Upper lobe of right lung (tissue), 1 donor: Measurements from ENCODE around the gene NXN. TPM values are rescaled to one million over a fixed set of nuclear protein-coding genes. Genes with fewer than 3 reads are reported as not detected.
"Not testable (repeated sequence)": the region's sequence is repeated elsewhere in the genome, so short reads cannot be mapped to it uniquely, and the experiment has no call there.

Experiments
- ATAC-seq: fragments of 200-7000 bp; cut with Tn5 transposase; one replicate; pipeline ENCODE4 v1.9.1; 2020; ENCODE audit warnings: mild to moderate bottlenecking, moderate library complexity
- DNase-seq: peaks from one replicate; pipeline ENCODE4 v3.0.0-alpha.2; 2020
- H3K27ac ChIP-seq: fragments of 200-600 bp; one replicate; pipeline ENCODE4 v1.8.0; 2022
- H3K27me3 ChIP-seq: fragments of 200-600 bp; one replicate; pipeline ENCODE4 v1.8.0; 2022; ENCODE audit warnings: mild to moderate bottlenecking
- H3K36me3 ChIP-seq: fragments of 200-600 bp; one replicate; pipeline ENCODE4 v1.8.0; 2022
- H3K4me1 ChIP-seq: fragments of 200-600 bp; one replicate; pipeline ENCODE4 v1.8.0; 2022
- H3K4me3 ChIP-seq: fragments of 200-600 bp; one replicate; pipeline ENCODE4 v1.8.0; 2022; ENCODE audit warnings: mild to moderate bottlenecking
- H3K9me3 ChIP-seq: fragments of 200-600 bp; one replicate; pipeline ENCODE4 v1.8.0; 2022
- intact Hi-C: fragments of 100-400 bp; cut with DNase I; formaldehyde crosslinking; loops from one replicate; pipeline ENCODE4 v1.11.0; 2022
- total RNA-seq: library from RNA; stranded (reverse); fragmentation: NEBNext Ultra II Directional; extraction: Animal tissue kit (Norgen Biotek cat#: 25700); gene quantifications from one replicate; pipeline ENCODE4 v1.2.1, GENCODE V29; 2021
- TF ChIP-seq, protein P1 (sequence below): fragments of 200-600 bp; IDR thresholded peaks from one replicate; pipeline ENCODE4 v1.8.0; 2022; ENCODE audit warnings: antibody characterized with exemption
- donor health status: DM: no; HTN: yes; CAD: no; lungs with severe emphysema.

The NXN gene
- total RNA-seq, 1 donor from 2014 or later, result 57.3 TPM

DNA sequence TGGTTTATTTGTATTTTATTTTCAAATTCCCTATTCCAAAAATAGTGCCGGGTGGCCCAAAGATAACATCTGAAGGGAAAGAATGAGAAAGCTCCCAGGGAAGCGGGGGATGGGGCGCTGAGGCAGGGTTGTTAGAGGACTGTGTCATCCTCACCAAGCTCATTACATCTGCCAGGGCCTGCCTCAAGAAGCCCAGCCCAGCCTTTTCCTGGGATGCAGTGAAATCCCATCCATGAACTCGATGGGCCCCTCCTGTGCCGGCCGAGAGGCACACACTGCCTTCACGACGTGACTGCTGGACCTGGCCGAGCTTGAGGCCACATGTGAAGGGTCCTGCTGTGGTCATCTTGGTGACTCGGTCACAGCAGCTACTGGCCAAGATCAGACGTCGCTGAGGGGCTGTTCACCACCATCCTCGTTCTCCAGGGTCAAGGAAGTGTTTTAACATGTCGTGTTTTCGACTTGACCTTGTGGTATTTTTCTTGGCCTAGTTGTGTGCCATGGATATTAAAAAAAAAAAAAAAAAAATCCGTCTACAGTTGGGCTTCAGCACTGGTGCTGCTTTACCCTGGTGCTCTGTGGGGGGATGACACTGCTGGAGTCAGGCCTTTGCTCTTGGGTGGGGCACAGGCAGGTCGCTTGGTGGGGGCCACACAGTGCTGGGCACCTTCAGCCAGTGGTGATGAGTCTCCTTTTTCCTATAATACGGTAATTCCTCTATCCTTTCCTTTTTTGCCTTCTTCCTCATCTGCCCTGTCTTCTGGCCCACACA, 22.2 kb upstream of the NXN start:
- TF ChIP-seq, protein P1, sequence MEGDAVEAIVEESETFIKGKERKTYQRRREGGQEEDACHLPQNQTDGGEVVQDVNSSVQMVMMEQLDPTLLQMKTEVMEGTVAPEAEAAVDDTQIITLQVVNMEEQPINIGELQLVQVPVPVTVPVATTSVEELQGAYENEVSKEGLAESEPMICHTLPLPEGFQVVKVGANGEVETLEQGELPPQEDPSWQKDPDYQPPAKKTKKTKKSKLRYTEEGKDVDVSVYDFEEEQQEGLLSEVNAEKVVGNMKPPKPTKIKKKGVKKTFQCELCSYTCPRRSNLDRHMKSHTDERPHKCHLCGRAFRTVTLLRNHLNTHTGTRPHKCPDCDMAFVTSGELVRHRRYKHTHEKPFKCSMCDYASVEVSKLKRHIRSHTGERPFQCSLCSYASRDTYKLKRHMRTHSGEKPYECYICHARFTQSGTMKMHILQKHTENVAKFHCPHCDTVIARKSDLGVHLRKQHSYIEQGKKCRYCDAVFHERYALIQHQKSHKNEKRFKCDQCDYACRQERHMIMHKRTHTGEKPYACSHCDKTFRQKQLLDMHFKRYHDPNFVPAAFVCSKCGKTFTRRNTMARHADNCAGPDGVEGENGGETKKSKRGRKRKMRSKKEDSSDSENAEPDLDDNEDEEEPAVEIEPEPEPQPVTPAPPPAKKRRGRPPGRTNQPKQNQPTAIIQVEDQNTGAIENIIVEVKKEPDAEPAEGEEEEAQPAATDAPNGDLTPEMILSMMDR, result no peak
- no peak overlapping the region for H3K4me3 ChIP-seq
- H3K36me3 ChIP-seq, result peaks cover 69% of the 10 kb centered on the region
- peak overlapping the region; percentile 71 for H3K27ac ChIP-seq
- intact Hi-C loops, result no loop called here
- H3K9me3 ChIP-seq, result no peaks in the 10 kb centered on the region
- no peak for DNase-seq
- H3K4me1 ChIP-seq, result peaks cover 71% of the 10 kb centered on the region
- no peaks in the 10 kb centered on the region for H3K27me3 ChIP-seq
- no peak for ATAC-seq

DNA sequence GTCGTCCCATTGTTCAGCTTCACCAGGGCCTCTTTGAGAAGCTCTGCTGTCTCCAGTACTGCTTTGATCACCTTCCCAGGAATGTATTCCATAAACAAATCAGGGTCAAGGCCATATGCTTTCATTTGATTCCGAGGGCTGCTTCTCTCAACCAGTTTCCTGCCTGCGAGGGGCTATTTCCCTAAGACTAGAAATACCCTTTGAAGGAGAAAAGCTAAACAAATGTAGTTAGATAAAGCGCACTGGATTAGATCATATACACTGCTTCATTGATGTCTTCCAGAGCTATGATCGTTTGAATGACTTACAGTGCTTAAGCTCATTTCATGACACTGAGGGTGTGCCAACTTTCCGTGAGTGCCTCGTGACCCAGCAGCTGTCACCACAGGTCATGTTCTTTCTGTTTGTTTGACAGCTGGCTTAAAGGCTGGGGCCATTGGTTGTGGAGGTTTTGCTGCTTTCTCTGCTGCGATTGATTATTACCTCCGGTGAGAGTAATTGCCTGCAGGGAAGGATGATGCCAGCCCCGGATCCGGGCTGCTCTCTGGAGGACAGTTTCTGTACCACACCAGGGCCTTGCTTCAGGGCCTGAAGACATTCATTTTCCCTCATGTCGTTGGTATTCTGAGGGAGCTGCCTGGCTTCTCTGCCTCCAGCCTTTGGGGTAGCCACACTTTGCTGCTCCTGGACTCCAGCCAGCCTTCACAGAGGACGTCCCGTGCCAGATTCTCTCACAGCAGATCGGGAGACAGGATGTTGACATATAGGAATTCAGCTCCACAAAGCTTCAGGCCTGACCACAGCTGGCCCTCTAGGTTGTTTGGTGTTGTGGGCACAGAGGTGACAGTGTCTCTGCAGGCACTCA, 21.3 kb upstream of the NXN start:
- TF ChIP-seq, protein P1, result no peak
- peak overlapping the region; percentile 71 for H3K27ac ChIP-seq
- intact Hi-C loops, result no loop called here
- no peak for ATAC-seq
- DNase-seq, result no peak
- no peaks in the 10 kb centered on the region for H3K9me3 ChIP-seq
- no peak overlapping the region for H3K4me3 ChIP-seq
- peaks cover 61% of the 10 kb centered on the region for H3K36me3 ChIP-seq
- peaks cover 65% of the 10 kb centered on the region for H3K4me1 ChIP-seq
- H3K27me3 ChIP-seq, result no peaks in the 10 kb centered on the region

DNA sequence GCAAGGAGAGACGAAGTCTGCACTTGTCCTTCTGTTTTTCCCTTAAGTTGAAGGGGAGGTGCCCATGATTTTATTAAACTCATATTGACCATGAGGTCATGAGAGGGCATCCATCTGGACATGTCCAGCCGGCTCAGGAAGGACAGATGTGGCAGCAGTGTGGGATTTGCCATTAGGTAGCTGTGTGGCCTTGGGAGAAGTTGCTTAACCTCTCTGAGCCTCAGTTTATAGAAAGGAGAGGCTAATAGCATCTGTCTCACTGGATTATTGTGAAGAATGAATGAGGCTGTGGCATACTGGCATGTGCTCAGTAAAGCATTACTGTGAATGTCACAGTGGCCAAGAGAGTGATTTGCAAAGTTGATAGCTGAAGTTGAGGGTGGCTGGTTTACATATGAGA, 18.5 kb upstream of the NXN start:
- DNase-seq, result no peak

DNA sequence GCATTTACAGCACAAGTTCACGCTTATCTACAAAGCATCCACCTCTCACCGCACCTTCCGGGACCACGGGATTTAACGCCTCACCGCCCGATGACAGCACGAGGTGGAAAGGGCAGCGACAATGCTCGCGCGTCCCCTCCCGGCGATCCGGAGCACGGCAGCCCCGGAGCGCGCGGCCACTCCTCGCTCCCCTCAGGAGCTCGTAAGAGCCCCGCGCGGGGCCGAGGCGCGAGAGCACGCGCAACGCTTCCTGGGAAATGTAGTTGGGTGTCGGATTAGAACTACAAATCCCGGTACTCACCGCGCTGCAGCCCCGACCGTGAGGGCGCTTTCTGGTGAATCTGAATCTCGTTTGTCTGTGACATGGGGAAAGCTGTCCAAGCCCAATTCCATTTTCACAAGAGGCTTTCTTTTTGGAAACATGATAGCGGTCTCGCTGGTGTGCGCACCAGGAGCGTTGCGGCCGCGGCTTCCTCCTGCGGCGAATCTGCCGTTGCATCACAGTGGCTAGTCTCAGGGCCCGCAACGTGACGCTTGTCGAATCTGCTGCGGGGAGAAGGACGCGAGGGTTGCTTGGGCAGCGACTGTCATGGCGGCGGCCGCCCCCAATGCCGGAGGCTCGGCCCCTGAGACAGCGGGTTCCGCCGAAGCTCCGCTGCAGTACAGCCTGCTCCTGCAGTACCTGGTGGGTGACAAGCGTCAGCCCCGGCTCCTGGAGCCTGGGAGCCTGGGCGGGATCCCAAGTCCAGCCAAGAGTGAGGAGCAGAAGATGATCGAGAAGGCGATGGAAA, 17.2 kb upstream of the NXN start, which contains the start of gene TIMM22:
TIMM22 (plus strand) TSS at position 576 of the 791 bp plus-strand sequence; CDS start at position 590, 14 bp downstream.
- Histone ChIP-seq H3K36me3 (peaks cover 25% of the 10 kb centered on the region), H3K27me3 (no peaks in the 10 kb centered on the region), H3K4me3 (peak within 1 kb of the TSS; percentile 99), H3K9me3 (no peaks in the 10 kb centered on the region), H3K27ac (peak within 1 kb of the TSS; percentile 92), H3K4me1 (peaks cover 31% of the 10 kb centered on the region)
- peak; percentile 97 for ATAC-seq
- intact Hi-C loops, result no loop called here
- DNase-seq, result peak; percentile 96
- TF ChIP-seq, protein P1, result peak; percentile 97

More for the DNA sequence above, 18.5 kb upstream of the NXN start:
- peaks cover 35% of the 10 kb centered on the region for H3K36me3 ChIP-seq
- ATAC-seq, result no peak
- no peaks in the 10 kb centered on the region for H3K9me3 ChIP-seq
- H3K27ac ChIP-seq, result no peak overlapping the region
- no peaks in the 10 kb centered on the region for H3K27me3 ChIP-seq
- peaks cover 42% of the 10 kb centered on the region for H3K4me1 ChIP-seq
- TF ChIP-seq, protein P1, result no peak
- intact Hi-C loops, result no loop called here
- peak overlapping the region; percentile 99 for H3K4me3 ChIP-seq

DNA sequence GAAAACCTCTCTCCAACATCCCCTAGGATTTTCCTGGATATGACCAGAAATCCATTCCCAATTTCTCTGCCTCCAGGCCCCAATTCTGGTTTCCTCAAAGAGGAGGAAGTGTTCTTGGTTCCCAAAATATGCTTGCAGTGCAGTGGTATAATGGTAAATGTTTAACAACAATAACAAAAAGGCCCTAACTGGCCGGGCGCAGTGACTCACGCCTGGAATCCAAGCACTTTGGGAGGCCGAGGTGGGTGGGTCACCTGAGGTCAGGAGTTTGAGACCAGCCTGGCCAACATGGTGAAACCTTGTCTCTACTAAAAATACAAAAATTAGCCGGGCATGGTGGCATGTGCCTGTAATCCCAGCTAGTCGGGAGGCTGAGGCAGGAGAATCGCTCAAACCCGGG, 15.7 kb upstream of the NXN start:
- H3K27ac ChIP-seq, H3K27me3 ChIP-seq, ATAC-seq, DNase-seq, intact Hi-C loops, H3K4me3 ChIP-seq, H3K9me3 ChIP-seq: not testable (repeated sequence)
- peaks cover 16% of the 10 kb centered on the region for H3K4me1 ChIP-seq
- H3K36me3 ChIP-seq, result peaks cover 11% of the 10 kb centered on the region
